ENCODE measurements around the gene SMIM44.
"Not testable (repeated sequence)": the region's sequence is repeated elsewhere in the genome, so short reads cannot be mapped to it uniquely, and the experiment has no call there.

SMIM44 gene

GRCh38 chr19:3517638-3518037, 34.4 kb upstream of the SMIM44 start:
- DNase-seq (ENCODE audit: low read depth): no peak

DNA sequence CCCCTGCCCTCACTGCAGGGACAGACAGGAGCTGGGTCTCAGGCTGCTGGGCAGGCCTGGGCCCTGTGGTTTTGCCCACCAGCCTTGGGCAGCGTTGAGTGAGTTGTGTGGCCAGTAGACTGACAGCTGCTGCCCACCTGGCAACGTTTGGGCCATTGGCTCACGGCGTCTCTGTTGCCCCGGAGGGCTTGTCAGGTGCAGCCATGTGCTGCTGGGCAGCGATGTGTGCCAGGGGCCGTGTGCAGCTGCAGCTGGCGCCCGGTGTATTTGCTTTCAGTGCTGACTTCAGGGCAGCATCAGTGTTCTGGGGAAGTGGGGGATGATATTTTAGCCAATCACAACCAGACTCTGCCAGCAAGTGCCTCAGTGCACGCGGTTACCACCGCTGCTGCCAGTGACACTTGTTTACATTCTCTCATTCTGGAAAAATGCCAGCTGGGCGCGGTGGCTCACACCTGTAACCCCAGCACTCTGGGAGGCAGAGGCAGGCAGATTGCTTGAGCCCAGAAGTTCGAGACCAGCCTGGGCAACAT, 33.5 kb upstream of the SMIM44 start:
- peak; percentile 27 for DNase-seq (ENCODE audit: low read depth)

GRCh38 chr19:3515891-3516422, 32.7 kb upstream of the SMIM44 start:
- no peak for DNase-seq (ENCODE audit: low read depth)

- no peak for DNase-seq (ENCODE audit: low read depth)
These were observed 31.7 kb upstream of the SMIM44 start for GRCh38 chr19:3514930-3515329.

GRCh38 chr19:3513229-3514140, 30.2 kb upstream of the SMIM44 start:
- no peak for DNase-seq (ENCODE audit: low read depth)

DNA sequence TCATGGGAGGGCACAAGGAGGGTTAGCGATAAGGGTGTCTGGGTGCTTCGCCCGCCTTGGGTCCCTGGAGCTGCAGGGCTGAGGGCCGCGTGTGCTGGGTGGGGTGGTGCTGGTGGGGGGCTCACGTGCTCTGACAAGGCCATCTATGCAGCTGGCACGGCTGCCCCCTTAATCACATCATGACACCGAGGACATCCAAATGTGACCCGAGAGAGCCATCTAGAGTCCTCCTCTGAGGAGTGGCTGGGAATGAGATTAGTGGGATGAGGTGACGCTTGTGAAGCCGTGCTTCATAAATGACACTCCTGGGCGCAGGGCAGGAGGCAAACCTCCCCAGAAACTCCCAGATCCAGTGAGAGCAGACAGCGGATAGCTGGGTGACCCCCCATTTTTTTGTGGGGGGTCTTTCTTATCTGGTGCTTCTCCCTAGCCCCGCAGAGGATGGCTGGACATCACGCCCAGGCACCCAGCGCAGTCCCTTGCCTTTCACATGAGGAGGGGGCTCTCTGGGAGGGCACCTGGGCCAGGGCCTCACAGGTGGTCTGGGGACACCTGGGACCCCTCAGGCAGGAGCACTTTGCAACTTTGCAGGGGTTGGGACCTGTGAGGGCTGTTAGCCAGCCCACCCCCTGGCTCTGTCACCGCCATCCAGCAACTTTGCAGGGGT, 29.5 kb upstream of the SMIM44 start:
- no peak for DNase-seq (ENCODE audit: low read depth)

GRCh38 chr19:3511506-3512251, 28.4 kb upstream of the SMIM44 start:
- DNase-seq (ENCODE audit: low read depth): no peak

GRCh38 chr19:3510727-3511126, 27.5 kb upstream of the SMIM44 start:
- DNase-seq (ENCODE audit: low read depth): no peak

- DNase-seq (ENCODE audit: low read depth): no peak
These were observed 26.3 kb upstream of the SMIM44 start for GRCh38 chr19:3509566-3509989.

GRCh38 chr19:3508771-3509535, 25.7 kb upstream of the SMIM44 start:
- no peak for DNase-seq (ENCODE audit: low read depth)

DNA sequence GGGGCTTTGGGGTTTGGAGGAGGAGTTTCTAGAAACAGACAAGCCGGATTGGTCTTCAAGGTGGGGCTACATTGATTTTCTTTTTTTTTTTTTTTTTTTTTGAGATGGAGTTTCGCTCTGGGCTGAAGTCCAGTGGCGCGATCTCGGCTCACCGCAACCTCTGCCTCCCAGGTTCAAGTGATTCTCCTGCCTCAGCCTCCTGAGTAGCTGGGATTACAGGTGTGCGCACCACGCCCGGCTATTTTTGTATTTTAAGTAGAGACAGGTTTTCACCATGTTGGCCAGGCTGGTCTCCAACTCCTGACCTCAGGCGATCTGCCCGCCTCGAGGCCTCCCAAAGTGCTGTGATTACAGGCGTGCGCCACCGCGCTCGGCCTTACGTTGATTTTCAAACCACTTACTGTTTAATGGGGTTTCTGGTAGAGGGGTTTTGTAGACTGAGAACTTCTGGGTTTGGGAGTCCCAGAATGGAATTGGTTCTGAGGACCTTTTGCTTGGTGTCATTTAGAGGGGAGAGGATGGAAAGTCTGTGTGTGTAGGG, 24.9 kb upstream of the SMIM44 start:
- not testable (repeated sequence) for DNase-seq (ENCODE audit: low read depth)

DNA sequence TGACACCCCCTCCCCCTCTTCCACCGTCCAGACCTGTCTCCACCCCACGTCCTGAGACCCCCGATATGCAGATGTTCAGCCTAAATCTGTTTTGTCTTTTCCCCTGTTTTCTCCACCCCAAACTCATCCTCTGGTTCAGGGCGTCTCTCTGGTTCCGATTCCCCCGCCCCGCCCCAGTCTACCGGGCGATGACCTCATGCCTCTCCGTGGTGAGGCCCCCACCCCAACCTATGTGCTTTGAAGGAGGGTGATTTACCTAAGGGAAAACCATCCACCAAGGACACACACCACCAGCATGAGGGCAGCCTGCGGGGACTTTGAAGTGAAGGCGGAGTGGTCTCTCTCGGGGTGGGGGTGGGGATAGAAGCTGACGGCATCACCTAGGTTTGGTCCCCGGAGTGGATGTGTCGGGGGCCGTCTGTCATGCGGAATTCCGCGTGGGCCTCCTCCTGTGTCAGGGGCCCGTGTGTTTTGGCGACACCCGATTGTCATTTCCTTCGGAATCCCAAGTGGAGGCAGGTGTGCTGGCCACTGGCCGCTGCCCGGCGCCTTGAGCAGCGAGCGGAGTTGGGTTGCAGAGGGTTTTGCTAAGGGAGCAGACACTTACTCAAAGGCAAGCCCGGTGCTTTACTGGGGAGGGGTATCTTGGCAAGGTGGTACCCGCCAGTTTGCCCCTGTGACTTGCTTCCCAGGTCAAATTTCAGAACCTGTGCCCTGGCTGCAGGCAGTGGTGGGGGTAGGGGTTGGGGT, 24.3 kb upstream of the SMIM44 start:
- DNase-seq (ENCODE audit: low read depth): no peak

DNA sequence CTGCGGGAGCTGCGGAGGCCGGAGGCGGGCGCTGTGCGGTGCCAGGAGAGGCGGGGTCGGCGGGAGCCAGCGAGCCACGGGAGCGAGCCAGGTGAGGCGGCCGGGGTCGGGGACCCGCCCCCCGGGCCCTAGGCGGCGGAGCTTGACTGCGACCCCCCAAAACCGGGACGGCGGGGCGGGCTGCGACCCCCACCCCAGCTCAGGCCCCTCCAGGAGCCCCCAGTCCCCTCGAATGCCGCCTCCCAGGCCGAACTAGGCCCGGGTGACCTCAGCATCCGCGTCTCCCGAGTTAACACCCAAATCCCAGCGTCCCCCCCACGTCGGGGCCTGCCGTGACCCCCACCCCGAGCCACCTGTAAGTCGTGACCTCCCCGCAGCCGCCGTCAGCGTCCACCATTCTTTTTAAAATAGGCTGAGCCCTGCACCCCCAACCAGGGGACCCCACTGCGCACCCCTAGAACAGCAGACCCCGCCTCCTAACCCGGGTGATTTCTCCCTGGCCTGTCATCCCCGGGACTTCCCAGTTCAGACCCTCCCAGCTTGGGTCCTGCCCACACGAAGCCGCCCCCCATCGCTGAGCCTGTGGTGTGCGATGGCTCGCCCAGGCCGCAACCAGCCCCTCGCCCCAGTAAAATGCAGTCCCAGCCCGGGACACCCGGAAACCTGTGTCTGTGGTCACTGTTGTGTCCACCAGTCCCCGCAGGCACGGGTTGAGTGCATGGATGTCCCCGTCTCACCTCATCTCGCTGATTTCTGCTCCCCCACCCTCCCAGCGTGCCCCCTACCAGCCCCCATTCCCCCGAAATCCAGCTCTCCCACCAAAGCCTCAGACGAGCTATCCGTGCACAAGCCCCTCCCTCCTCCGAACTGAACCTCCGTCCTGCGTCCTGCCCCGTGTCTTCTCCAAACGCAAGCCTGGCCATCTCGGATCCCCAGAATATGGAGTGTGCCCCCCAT, 23.4 kb upstream of the SMIM44 start:
- no peak for DNase-seq (ENCODE audit: low read depth)

DNA sequence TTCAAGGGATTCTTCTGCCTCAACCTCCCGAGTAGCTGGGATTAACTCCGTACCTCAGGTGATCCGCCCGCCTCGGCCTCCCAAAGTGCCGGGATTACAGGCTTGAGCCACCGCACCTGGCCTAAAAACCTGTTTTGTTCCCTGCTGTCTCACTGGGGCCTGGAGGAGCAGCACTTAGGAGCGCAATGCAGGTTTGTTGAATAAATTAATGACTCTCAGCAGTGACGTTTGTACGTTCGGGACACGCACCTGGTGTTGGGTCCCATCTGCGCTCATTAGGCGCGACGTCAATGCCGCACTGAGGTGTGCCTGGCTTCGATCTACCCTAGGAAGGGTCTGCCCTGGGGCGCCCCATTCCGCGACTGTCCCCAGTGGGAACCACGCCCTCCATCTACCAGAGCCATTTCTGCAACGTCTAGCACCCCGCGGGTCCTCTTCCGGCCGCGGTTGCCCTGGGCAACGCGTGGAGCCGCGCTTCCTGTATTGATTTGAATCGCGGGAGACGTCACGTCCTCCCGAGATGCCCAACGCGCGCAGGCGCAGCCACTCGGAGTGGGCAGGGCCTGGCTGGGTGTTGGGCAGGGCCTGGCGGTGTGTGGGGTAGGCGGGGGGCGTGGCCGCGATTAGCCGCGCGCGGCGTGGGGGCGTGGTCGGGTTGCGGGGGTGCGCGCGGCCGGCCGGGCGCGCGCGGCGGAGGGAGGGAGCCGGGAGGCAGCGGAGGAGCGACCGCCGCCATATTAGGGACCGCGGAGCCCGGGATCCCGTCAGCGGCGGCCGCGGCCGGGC, 22.6 kb upstream of the SMIM44 start, which contains the start of gene FZR1:
Gene FZR1 (plus strand): TSS at position 714 of the 786 bp plus-strand sequence. CDS start 16,679 bp downstream, outside the sequence.
- DNase-seq (ENCODE audit: low read depth): peak; percentile 99

- DNase-seq (ENCODE audit: low read depth): no peak
These were observed 21.5 kb upstream of the SMIM44 start for GRCh38 chr19:3504735-3505134.

DNA sequence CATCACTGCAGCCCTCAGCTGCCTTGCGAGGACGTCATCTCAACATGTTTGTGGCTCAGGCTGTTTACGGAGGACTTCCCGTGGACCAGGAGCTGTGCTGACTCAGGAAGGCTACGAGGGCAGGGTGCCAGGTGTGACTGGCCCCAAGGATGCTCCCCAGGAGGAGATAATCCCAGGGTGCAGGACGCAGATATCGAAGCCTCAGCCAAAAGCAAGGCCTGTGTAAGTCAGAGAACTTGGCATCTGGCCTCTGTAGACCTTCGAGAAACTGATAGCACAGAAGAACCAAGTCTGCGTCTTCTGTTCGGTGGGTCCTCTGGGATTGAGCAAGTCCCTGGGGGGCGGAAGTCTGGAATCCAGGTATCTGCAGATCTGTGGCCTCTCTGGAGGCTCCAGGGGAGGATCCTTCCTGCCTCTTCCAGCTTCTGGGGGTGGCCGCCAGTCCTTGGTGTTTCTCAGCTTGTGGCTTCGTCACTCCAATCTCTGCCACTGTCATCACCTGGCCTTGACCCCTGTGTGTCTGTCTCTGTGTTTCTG, 19.9 kb upstream of the SMIM44 start:
- no peak for DNase-seq (ENCODE audit: low read depth)

DNA sequence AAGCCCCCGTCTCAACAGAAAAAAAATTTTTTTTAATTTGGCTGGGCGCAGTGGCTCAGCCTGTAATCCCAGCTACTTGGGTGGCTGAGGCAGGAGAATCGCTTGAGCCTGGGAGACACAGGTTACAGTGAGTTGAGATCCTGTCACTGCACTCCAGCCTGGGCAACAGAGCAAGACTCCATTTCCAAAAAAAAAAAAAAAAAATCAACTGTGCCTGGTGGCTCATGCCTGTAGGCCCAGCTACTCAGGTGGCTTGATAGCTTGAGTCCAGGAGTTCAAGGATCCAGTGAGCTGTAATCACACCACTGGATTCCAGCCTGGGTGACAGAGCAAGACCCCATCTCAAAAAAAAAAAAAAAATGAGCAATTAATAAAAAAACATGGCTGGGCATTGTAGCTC, 18.5 kb upstream of the SMIM44 start:
- DNase-seq (ENCODE audit: low read depth): no peak
